HG03520 (cell line): ENCODE measurements around the gene PIK3R6.
"Not testable (repeated sequence)": the region's sequence is repeated elsewhere in the genome, so short reads cannot be mapped to it uniquely, and the experiment has no call there.

Experiments
- ATAC-seq: cut with Tn5 transposase; IDR thresholded peaks from one replicate; pipeline ENCODE4 v1.9.1; 2021; ENCODE audit warnings: mild to moderate bottlenecking, moderate library complexity; ENCODE audit not compliant: unreplicated experiment

PIK3R6 gene

GRCh38 chr17:8873801-8874715, 6.6 kb upstream of the PIK3R6 start:
- no peak for ATAC-seq

DNA sequence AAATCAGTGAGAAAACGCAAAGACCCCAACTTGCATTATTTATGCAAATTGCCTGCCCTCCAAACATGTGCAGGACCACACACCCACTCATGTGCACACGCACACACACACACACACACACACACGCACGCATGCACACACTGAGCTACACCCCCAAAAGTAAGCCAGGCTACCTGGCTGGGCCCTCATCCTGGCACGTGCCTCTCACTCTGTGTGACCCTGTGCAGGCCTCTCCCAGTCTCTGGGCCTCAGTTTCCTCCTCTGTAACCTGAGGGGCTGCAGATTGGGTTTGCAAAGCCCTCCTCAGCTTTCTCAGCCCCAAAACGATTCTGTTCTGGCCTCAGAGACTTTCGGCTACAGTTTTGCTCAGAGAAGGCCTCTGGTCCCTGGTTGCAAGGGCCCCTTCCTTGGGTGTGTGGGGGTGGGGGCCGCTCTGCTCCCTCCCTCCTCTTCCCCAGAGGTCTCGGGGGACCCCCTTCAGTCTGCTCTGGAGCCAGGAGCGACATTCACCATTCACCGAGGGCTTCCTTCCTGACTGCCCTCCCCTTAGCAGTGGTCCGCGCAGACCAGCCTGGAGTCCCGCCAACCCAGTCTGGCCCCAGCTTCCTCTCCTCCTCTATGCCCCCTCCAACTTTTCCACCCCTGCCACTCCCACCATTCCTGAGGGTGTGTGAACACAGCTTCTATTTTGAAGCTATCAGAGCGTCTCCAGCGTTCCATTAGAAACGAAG, 5.4 kb upstream of the PIK3R6 start:
- no peak for ATAC-seq

DNA sequence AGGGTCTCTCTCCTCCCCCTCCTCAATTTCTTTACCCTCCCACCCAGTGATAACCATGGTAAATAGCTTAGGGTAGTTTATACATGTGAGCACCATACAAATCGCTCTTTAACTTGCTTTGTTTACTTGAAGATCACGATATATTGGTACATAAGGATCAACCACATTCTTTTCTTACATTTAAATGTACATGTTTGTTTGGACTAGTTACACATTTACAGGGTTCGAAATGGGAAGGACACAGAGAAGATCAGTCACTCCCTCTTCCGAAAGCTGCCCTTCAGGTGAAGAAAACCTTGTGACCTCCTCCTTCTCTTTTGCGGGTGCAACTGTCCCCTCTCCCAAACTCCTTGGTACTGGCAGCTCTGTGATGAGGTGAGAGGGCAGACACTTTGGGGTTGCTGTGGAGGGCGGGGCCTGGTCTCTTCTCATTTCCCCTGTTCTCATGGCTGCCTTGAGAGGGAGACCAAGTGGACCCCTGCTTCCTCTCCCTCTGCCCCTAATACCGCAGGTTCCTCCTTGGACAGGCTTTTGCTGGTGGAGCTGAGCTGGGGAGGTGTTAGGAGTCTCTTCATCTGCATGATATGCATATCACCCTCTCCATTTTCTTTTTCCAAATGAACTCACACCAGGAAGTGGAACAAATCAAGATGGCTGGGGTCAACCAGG, 4.7 kb upstream of the PIK3R6 start:
- no peak for ATAC-seq

- no peak for ATAC-seq
These were observed 3.7 kb upstream of the PIK3R6 start for GRCh38 chr17:8871081-8871581.

DNA sequence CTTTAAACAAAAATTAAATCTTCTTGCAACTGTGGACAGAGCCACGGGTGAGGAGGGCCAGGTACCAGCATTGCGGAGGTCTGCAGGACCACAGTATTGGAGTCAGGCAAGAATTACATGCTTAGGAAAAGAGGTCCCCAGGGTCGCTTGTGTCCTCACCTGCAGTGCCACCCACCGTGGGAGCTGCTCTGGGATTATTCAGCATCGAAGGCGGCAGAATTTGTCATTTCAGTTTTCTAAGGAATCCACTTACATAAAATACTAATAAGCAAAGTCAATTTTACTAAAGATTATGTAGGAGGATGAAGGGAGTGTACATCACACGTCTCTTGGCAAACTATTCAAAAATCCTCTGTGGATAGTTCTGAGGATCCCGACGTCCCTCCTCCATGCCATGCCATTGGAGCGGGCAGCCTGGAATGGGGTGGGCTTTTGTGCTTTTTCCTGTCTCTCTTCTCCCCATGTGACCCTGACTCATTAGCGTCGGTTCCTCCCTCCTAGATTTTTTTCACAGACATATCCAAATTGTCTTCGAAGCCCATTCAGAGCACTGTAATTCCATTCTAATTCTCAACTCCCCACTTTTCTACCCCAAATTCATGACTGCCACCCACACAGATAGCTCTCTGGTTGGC, 3.0 kb upstream of the PIK3R6 start:
- ATAC-seq = no peak

DNA sequence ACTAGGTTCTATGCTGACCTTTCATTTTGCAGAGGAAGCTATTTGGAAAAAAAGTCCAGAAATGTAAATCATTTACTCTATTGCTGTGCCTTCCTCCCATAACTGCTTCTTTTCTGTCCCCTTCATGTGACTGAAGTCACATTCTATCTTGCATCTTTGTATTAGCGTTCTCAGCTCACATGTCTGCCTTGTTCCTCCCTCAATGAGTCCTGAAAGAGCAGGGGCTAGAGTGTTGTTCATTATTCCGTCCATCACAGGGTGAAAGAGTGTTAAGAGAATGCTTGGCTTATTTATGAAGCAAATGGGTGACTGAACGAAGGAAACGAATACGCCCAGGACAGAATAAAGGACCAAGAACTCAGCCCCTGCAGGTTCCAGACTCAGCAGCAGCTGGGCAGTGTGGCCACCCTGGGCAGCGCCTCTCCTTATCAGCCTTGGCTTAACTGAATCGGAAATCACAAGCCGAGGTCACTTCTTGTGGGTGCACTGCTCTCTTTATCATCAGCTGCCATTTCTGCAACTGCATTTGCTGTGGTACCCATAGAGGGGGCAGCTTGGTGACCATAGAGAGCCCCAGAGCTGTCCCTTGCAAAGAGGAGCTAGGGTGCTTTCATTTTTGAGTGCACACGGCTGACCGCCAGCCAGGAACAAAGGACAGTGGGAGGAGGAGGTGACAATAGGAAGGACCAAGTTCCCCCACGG, 1.8 kb upstream of the PIK3R6 start:
- ATAC-seq = no peak

DNA sequence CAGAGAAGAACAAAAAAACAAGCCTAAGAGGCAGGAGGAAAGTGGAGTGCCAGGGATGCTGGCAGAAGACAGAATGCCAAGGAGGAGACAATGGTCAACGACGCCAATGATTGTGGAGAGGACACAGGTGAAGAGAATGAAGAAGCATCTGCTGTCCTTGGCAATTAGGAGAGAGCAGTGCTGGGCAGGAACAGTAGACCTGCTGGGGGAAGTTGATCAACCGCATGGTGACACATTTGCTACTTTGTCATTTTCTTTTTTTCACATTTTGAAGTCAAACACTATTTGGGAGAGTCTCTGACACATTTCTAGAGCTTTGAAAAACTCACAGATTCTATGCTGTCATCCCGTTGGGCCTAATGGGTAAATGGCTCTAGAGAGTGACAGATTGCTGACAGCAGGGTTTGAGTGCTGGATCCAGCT, 1.1 kb upstream of the PIK3R6 start:
- ATAC-seq = no peak

DNA sequence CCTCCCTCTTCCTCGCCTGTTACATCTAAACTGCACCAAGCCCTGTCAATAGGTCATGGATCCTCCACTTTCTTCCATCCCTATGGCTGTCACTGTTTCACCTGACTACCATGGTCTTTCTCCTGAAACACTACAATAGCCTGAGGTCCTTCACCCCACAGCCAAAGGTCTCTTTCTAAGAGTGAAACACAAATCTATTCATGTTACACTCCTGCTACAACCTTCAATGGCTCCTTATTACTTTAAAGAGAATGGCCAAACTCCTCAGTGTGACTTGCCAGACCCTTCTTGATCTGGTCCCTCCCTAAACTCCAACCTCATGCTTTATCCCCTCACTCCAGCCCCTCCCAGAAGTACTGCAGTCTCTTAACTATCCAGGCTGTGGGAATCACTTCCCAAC, 618 bp upstream of the PIK3R6 start:
- ATAC-seq = no peak

DNA sequence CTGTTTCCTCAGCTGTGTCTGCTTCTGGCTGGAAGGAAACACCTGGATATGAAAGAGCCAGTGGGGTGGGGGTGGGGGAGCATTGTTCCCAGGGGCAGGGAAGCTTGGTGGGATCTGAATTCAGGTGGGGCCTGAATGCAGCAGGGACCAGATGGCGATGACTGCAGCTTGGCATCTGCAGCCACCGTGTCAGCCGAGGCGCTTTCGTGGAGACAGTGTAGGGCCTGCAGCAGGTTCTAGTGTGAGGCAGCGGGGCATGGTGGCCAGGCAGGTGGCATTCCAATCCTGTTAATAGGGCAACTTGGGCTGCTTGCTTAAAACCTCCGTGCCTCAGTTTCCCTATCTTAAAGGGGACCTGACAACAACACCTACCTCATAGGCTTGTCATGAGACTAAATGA, 1.7 kb downstream of the PIK3R6 start:
- ATAC-seq = no peak

- no peak for ATAC-seq
These were observed 2.1 kb downstream of the PIK3R6 start for GRCh38 chr17:8865385-8865784.

DNA sequence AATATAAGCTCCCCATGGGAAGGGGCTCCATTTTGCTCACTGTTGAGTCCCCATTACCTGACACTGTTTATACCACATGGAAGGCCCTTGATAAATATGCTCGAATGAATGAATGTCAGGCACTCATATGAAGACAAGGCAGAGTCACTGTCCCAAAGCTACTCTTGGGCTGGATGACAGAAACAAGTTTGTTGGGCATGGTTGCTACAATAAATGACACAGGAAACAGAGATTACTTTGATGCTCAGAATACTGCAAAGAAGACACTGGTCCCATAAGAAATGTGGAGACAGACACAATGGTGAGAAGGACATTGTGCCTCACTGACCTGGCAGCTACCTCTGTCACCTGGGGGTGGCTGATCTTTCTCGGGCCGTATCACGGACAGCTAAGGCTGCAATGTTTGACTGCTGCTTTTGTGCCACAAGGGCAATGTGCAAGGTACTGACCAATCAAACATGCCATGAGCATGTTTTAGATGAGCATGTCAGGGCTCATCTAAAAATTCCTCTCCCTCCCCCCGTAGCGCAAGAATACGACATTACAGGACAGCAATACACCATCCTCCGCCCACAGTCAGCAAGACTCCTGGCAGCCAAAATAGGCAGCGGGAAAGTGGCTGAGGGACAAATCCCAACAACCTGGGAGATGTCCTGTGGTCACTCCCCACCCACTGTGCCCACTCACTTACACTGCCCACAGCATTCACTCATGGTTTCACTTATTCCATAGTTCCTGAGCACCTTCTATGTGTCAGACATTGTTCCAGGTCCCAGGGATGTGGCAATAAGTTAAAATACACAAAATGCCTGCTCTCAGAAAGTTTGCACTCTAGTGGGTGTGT, 5.0 kb downstream of the PIK3R6 start:
- ATAC-seq = no peak

GRCh38 chr17:8861495-8862181, 5.8 kb downstream of the PIK3R6 start:
- ATAC-seq = no peak

GRCh38 chr17:8859804-8860430, 7.6 kb downstream of the PIK3R6 start:
- no peak for ATAC-seq

DNA sequence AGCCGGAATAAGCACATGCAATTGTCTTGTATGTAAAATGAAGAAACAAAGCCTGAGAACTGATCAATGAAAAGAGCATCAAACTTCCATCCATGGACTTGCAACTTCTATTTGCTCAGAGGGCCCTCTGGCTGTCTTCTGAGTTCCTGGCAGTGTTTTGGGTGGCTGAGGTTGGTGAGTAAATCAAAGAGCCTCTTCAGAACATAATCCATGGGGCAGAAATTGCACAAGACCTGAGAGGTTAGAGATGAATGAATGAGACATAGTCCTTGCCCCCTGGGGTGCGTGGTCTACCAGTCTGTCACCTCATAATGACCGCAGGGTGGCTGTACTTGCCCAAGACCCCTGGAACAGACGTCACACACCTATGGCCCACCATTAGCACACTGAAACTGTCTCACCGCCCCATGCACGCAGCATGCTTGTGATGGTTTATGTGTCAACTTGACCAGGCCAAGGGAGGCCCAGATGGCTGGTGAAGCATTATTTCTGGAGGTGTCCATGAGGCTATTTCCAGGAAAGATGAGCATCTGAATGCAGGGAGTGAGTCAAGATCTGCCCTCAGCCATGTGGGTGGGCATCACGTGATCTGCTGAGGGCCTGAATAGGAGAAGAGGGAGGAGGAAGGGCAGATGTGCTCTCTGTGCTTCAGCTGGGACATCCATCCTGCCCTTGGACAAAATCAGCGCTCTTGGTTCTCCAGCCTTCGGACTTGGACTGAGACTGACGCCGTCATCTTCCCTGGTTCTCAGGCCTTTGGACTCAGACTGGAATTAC, 8.3 kb downstream of the PIK3R6 start:
- ATAC-seq = no peak

- ATAC-seq = no peak
These were observed 9.6 kb downstream of the PIK3R6 start for GRCh38 chr17:8857919-8858318.

- no peak for ATAC-seq
These were observed 10.5 kb downstream of the PIK3R6 start for GRCh38 chr17:8856869-8857575.

GRCh38 chr17:8856205-8856603, 11.3 kb downstream of the PIK3R6 start:
- not testable (repeated sequence) for ATAC-seq
